ACHN (cell line): ENCODE measurements around the gene KRT7.

Experiments used
- DNase-seq: peaks from one replicate; pipeline ENCODE4 v3.0.0-alpha.2; 2015
- in situ Hi-C: cut with HindIII; loops from 2 replicates; pipeline ENCODE4 v1.10.0; 2017; ENCODE audit warnings: low sequenced_read_pairs, low pct_ligation_motif_present, low pct_unique_long_range_greater_than_20kb

Gene KRT7

DNA sequence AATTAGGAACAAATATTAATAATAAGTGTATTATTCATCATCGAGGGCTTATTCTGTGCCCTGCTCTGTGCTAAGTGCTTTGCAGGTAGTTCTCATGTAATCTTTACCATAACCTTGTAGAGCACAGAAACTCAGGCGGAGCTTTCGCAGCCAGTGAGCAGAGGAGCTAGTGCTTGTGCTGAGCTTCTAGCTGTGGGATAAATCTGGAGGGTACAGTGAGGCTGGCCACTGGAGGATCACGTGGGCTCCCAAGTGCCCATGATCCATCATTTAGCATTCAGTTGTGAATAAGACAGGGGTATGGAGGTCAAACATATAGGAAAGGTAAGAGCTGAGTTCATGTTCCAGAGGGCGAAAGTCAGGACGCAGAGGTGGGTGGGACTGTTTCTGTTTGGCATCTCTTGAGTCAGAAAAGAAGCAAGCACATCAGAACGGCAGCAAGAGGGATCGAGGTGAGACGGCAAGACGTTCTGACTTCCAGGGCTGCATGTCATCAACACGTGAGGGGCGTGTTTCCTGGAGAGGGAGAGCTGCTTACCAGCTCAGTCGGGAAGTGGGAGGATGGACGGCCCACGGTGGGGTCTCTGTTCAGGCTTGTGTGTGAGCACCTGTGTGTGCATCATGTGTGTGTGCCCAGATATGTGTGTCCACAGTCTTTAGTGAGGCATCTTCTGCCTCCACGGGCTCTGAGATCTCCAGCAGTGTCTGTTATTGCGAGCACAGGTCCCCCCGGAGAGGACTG is 24.4 kb upstream of the KRT7 start:
- in situ Hi-C loops, result no loop called here
- no peak for DNase-seq

DNA sequence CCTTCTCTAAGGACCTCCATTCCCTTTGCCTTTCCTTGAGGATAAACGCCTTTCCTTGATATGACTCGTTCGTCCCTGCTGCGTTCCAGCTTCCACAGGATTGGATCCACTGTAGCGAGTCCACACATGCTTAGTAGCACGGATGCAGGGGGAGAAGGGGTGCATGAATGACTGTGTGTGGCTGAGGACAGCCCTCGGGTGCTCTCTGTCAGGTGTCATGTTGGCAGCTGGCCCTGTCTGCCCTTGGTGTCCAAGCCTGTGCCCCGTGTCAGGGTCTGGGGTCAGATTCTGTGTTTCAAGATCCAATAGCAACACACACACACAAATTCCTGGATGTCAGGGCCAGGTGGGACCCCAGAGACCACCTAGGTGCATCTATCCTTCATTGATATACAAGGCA is 23.7 kb upstream of the KRT7 start:
- in situ Hi-C loops, result no loop called here
- no peak for DNase-seq

DNA sequence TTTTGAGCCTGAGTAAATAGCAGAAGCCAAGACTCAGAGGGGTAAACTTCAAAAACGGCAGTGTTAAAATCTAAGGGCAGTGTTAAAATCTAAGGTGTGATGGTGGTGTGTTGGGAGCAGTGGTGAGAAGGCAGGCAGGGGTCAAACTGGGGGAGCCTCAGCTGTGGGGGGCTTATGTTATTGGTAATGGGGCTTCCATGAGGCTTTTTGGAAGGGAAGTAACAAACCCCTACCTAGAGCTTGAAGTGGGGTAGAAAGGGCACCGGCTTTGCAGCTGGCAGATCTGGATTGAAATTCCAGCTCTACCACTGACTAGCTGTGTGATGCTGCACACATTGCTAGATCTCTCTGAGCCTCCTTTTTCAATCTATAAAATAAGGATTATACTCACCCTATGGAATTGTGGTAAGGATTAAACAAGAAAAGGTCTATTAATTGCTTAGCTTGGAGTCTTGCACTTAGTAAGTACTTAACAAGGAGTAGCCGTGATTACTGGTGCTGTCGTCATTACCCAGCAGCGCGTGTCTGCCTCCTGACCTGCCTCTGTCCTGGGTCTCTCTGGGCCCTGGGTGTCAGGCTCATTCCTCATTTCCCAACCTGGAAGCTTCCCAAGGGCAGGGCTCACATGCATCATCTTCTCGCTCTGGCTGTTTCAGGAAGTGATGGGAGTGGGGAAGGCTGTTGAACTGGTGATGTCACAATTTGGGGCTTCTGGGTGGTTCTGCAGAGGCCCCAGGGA is 22.7 kb upstream of the KRT7 start:
- in situ Hi-C loops, result no loop called here
- no peak for DNase-seq

DNA sequence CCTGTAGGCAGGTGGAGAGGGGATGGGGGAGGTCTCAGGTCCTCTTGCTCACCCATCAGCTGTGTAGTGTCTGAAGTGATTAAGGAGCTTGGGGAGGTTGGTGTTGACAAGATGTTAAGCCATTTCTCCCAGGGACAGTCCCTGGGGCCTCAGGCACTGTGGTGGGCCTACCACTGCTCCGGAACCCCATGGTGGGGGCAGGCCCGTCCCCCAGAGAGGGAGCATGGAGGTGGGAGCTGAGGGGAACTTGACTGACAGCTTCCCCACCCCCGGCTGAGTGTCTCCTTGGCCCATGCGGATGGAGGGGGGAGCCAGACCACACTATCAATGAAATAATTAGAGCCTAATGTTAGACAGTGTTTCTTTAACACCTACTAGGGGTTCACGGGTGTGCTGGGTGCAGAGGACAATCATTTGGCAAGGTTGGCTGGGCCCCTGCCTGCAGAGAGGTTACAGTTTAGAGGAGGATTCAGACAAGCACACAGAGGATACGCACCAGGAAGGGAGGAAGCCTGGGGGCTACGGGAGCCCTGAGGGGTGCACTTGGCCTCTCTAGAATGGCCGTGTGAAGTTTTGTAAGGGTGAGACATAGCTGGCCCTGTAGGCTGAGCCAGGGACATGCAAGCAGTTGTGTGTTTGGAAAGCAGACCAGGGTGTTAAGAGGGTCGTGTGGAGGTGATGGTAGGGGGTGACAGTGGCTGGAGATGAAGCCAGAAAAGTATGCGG is 22.0 kb upstream of the KRT7 start:
- in situ Hi-C loops, result no loop called here

DNA sequence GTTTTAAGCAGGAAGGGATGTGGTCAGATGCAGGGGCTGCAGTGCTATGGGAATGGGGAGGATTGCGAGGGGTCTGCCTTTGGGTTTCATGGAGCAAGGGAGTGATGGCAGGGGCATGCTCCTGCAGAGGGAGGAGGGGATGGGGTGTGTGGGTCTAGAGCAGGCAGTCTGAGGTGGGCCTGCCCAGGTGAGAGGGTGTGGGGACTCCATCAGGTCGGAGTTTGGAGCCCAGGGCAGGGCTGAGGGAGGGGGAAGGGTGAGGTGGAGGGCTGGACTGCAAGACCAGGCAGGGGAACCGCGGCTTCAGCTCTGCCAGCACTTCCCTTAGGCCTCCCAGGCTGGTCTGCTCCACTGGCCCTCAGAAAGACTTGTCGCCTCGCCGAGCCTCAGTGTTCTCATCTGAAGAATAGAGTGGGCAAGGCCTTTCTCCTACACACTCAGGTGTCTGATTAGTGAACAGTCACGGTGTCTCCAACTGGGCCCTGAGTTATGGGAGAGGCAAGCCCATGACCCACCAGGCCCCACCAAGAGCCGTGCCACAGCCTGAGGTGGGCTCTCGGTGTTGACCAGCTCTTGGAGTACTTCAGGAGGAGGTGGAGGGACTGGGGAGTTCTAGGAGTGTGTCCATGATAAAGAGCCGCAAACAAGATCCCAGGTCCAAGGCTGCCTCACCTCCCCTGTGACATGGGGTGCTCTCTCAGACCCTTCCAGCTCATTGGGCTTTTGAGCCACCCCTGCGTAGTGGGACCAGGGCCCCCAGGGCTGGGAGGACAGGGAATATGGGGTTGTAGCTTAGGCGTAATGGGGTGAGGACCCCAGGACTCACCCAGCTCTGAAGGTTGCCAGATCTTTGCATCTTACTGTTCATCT is 21.1 kb upstream of the KRT7 start:
- in situ Hi-C loops, result no loop called here
- DNase-seq, result no peak

More for the DNA sequence above, 22.0 kb upstream of the KRT7 start:
- DNase-seq, result no peak

DNA sequence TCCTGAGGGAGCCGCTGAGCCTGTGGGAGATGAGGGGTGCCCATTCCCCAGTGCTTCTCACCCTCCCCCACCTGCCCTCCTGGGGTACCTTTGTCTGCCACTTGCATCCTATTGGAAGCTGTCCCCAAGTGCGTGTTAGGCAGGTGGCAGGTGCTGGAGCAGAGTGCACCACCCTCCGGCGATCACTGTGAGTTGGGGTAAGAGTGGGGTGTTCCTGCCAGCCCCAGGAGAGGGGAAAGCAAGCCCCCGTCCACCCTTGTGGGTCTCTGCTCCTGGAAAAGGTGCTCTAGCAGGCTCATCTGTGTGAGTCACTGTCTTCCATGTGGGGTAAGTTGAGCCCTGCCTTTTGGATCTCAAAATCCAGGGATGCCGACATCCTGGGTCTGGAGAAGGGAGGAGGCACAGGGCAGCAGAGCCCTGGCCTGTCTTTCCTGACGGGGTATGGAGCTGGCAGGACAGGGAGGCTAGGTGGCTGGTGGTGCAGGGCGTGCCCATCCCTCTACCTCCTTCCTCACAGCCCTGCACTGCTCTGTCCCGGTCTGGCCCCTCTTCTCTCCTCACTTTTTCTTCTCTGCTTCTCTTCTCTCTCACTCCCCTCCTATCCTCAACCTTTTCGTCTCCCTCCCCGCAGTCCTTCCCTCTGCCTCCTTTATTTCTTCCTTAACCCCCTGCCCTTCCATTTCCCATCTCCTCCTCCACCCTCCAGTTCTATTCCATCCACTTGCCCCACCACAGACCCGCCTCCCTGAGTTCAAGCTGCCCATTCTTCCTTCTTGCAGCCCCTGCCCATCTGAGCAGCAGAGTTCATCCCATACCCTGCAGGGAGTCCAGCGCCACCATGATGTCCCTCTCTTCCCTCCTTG is 20.1 kb upstream of the KRT7 start:
- in situ Hi-C loops, result no loop called here
- no peak for DNase-seq

DNA sequence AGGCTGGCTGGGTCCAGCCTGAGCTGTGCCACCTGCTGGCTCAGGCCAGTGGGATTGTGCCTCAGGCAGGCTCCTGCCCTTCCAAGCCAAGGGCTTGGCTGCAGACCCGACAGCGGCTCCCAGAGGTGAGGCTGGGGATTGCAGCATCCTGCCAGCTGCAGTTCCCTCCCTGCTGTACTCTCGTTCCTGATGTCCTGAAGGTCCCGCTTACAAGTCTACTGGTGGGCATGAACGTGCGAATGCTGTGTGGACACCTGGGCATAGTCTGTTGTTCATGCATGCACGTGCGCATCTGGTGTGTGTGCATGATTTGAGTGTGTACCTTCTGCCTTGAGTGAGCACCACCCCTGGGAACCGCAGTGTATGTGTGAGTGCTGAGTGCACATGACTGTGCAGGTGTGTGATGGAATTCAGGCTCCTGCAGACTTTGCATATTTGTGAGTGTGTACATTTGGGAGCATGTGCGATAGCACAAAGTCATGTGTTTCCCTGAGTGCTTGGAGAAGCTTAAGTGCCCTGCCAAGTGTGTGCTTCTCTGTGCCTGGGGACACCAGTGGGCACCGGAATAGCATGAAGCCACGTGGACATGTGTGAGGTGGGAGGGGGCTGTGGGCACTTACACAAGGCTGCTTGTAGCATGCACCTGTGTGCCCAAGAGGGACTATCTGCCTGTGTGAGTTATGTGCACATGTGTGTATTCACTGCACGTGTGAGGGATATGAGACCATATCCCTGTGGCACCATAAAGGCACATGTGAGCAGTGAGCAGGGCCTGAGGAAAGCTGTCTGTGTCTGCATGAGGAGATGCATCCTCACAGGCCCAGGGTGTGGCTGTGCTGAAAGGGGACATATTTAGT is 19.3 kb upstream of the KRT7 start:
- peak; percentile 95 for DNase-seq
- in situ Hi-C loops, result no loop called here

DNA sequence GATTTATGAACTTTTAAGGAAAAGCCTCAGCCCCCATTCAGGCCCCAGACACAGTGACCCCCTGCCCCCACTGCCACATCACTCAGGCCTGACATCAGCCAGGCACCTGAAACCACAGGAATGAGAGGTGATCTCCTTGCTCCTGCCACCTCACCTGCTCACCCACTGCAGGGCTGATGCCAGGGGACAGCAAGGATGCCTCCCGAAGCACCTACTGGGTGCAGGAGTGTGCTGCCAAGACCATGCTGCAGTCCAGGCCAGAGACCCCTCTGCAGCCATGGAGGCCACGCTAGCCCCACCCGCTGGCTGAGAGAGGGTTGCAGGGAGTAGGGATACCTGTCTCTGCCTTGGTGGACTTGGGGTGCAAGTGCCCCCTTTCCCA is 18.6 kb upstream of the KRT7 start:
- in situ Hi-C loops, result no loop called here
- no peak for DNase-seq

DNA sequence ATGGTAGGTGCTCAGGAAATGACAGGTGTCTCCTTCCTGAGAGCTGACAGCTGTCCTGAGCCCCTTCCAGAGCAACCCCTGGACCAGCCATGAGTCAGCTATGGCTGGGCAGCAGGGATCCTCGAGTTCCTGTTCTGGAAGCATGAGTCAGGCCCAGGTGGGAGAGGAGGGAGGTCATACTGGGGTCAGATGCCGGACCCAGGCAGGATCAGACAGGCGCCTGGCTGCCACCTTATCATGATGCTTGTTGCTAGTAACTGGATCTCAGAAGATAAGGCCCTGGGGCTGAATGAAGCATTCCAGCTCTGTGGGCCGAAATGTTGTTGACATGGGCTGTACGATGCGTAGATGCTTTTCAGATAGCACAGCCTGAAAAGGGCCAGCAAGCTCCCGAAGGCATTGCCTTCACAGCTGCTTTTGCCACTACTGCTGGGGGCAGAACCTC is 17.4 kb upstream of the KRT7 start:
- in situ Hi-C loops, result no loop called here

DNA sequence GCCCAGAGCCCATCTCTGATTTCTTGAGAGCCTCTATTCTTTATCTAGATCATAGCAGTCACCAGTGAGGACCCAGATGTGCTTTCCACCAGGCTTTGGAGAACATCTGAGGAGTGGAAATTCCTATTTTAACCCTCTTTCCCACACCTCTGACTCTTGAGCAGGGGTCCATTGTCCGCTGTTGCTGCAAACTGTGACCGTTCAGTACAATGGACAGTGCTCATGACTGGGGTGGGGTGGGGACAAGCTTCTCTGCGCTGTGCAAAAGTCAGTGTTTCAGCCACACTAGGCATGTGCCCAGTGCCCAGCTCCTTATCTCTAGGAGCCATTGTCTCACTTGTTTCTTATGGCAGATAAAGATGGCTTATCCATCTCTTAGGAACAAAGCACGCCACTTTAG is 16.9 kb upstream of the KRT7 start:
- DNase-seq, result peak; percentile 52
- in situ Hi-C loops, result no loop called here

More for the DNA sequence above, 17.4 kb upstream of the KRT7 start:
- peak; percentile 83 for DNase-seq

DNA sequence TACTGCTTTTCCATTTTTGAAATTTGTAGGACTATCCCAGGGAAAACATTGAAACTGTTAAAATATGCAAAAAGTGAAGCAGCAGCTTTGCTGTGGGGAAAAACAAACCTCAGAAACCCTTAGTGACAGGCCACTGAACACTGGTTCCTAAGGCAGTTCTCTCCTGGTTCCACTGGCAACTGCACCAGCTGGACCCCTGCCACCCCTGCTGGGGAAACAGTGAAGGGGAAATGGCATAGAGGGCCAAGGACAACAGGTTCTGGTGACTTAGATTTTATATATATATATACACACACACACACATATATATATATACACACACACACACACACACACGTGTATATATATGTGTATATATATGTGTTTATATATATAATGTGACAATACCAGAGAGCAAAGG is 16.2 kb upstream of the KRT7 start:
- no peak for DNase-seq
- in situ Hi-C loops, result no loop called here

DNA sequence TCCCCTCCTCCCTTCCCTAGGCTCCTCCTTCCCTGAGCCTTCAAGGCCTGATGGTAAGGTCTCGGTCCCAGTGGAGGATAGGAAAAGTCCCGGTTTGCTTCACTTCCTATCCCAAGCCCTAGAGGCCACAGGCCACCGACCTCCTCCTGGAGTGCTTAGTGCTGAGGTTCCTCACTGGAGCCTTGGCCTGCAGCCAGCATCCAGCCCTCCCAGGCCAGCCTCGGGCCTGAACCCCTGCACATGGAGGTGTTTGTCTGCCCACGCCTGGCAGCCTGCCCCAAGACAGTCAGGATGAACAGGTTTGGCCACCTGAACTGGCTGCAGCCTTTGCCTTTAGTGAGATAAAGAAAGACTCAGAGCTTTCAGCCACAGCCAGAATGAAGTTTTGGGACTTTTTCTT is 15.8 kb upstream of the KRT7 start:
- peak; percentile 34 for DNase-seq
- in situ Hi-C loops, result no loop called here

DNA sequence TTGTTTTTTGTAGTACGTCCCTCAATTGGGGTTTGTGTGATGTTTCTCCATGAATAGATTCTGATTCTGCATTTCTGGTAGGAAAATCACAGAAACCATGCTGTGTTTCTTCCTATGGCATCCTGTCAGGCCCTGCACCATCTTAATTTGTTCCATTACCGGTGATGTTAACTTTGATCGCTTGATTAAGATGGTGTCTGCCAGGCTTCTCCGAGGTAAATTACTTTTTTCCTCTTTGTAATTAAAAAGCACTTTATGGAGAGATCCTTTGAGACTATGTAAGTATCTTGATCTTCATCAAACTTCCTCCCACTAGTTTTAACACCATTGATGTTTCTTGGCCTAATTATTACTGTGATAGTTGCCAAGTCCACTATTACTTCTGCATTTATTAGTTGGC is 15.0 kb upstream of the KRT7 start:
- DNase-seq, result no peak
- in situ Hi-C loops, result no loop called here

DNA sequence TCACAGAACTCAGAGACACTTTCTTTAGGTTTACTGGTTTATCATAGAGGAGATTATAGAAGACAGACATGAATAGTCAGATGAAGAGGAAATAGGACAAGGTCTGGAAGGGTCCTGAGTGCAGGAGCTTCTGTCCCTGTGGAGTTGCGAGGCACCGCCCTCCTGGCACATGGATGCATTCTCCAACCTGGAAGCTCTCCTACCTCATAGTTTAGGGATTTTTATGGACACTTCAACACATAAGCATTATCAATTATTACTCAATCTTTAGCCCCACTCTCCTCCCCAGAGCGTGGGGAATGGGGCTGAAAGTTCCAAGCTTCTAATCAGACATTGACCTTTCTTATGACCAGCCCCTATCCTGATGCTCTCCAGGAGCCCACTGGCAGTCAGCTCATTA is 12.6 kb upstream of the KRT7 start:
- no peak for DNase-seq
- in situ Hi-C loops, result no loop called here

DNA sequence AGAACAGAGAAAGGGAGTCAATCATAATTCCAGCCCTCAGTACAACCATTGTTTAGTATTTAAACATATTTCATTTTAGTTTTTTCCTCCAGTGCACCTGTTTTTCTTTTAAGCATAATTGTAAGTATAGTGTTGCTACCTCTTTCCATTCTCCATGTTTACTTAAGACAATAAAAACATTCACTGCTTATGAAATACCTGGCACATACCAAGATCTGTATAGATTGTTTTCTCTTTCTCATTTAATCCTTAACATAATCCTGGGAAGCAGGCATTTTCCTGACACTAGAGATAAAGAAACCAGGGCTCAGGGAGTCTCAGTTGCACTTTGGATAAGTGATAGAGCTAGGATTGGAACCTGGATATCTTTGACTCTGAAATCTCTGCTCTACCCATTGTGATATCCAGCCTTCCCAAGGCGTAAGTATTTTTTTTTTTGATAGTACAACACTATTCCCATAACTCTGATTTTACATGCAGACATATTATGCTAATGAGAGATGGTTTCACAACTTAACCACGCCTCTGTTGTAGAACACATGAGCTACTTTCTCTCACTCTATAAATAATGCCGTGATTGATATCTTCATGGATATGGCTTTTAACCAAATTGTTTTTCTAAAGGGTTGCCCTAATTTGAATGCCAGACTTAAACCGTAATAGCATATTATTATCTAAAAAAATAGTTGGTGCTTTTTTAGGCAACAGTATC is 11.8 kb upstream of the KRT7 start:
- in situ Hi-C loops, result no loop called here
- DNase-seq, result no peak

DNA sequence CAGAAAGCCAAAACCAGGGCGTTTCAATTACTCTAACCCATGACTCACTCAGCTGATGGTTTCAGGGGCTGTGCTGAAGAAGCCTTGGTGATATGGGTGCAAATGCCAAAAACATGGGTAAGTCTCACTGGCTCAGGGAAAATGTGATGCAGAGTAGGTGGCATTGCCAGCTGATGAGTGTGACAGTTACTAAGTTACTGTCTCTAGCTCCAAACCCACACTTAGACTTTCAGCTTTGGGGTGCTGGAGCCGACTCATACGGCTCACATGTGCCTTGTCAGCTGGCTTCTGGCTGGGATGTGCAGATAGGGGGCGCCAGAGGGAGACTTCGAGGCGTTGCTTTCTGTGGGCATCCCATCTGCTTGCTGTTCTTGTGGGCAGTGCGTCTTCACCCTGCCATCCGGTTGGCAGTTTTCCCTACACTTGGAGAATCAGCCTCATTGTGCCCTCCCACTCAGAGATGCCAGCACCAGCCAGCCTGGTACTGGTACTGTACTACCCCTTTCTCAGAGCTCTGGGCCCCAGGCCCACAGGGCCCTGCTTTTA is 11.1 kb upstream of the KRT7 start:
- peak; percentile 95 for DNase-seq
- in situ Hi-C loops, result no loop called here
